ENCODE measurements around the gene POM121. TPM values are rescaled to one million over a fixed set of nuclear protein-coding genes. Genes with fewer than 3 reads are reported as not detected.
"Not testable (repeated sequence)": the region's sequence is repeated elsewhere in the genome, so short reads cannot be mapped to it uniquely, and the experiment has no call there.

POM121 gene
- total and polyA plus RNA-seq, 2 donors (not counting 3 experiments of a cell fraction or from before 2014, with no cell fraction given), result 12.3 to 47.8 TPM

GRCh38 chr7:72908422-72908821 lies 16.5 kb upstream of the POM121 start:
- BruUV-seq (replicated peaks); DNase-seq (ENCODE audit: low read depth, low spot score); H3K4me3 ChIP-seq (replicated peaks in 1 of 3; ENCODE audit: insufficient read depth in 1 of 3, low read depth in 1 of 3, low read length in 3 of 3); H4K20me1 ChIP-seq (replicated peaks; ENCODE audit: control insufficient read depth, extremely low read depth, insufficient read depth, low read length); H3K4me2 ChIP-seq (ENCODE audit: insufficient read depth, low read length); H3K27ac ChIP-seq (ENCODE audit: insufficient read depth, low read depth, low read length); intact Hi-C loops (cut with micrococcal nuclease); H3K4me1 ChIP-seq (ENCODE audit: control insufficient read depth, extremely low read depth, insufficient read depth, low read length); H3K27me3 ChIP-seq (ENCODE audit: control insufficient read depth in 2 of 2, insufficient read depth in 2 of 2, low read length in 2 of 2); H3K9me3 ChIP-seq (replicated peaks; ENCODE audit: control insufficient read depth, insufficient read depth, low read length); FAIRE-seq; CTCF ChIA-PET; H3K36me3 ChIP-seq (ENCODE audit: control insufficient read depth in 2 of 2, extremely low read depth in 1 of 2, insufficient read depth in 2 of 2, low read length in 2 of 2); H3K9ac ChIP-seq (replicated peaks; ENCODE audit: extremely low read depth, insufficient read depth, low read length); H2AFZ ChIP-seq (ENCODE audit: low read depth, low read length); dilution Hi-C loops (cut with MboI; ENCODE audit: extremely low pct_ligation_motif_present, low sequenced_read_pairs); H3K9me1 ChIP-seq (replicated peaks; ENCODE audit: control insufficient read depth, extremely low read depth, insufficient read depth, low read length); POLR2A ChIA-PET: not testable (repeated sequence)
- peaks cover 12% of the 10 kb centered on the region for H3K79me2 ChIP-seq (ENCODE audit: control insufficient read depth, insufficient read depth, low read length)

- CTCF ChIA-PET, result not testable (repeated sequence)
These were observed 13.5 kb upstream of the POM121 start for GRCh38 chr7:72911395-72911794.

GRCh38 chr7:72913750-72914149 lies 11.1 kb upstream of the POM121 start:
- intact Hi-C loops (cut with micrococcal nuclease), result loop anchor here (2.0 kb wide), 1 partner anchor 85 kb away; the partner anchor contains the start of gene TYW1B
- H3K4me2 ChIP-seq (ENCODE audit: insufficient read depth, low read length); H3K9ac ChIP-seq (replicated peaks; ENCODE audit: extremely low read depth, insufficient read depth, low read length); H3K27me3 ChIP-seq (ENCODE audit: control insufficient read depth in 2 of 2, insufficient read depth in 2 of 2, low read length in 2 of 2); H3K4me1 ChIP-seq (ENCODE audit: control insufficient read depth, extremely low read depth, insufficient read depth, low read length); H3K4me3 ChIP-seq (replicated peaks in 1 of 3; ENCODE audit: insufficient read depth in 1 of 3, low read depth in 1 of 3, low read length in 3 of 3); H2AFZ ChIP-seq (ENCODE audit: low read depth, low read length); DNase-seq (ENCODE audit: low read depth, low spot score); H3K9me3 ChIP-seq (replicated peaks; ENCODE audit: control insufficient read depth, insufficient read depth, low read length); H3K79me2 ChIP-seq (ENCODE audit: control insufficient read depth, insufficient read depth, low read length); BruUV-seq (replicated peaks); FAIRE-seq; H3K27ac ChIP-seq (ENCODE audit: insufficient read depth, low read depth, low read length); H3K9me1 ChIP-seq (replicated peaks; ENCODE audit: control insufficient read depth, extremely low read depth, insufficient read depth, low read length); CTCF ChIA-PET; dilution Hi-C loops (cut with MboI; ENCODE audit: extremely low pct_ligation_motif_present, low sequenced_read_pairs); H4K20me1 ChIP-seq (replicated peaks; ENCODE audit: control insufficient read depth, extremely low read depth, insufficient read depth, low read length); H3K36me3 ChIP-seq (ENCODE audit: control insufficient read depth in 2 of 2, extremely low read depth in 1 of 2, insufficient read depth in 2 of 2, low read length in 2 of 2); POLR2A ChIA-PET: not testable (repeated sequence)

More at GRCh38 chr7:72911395-72911794, 13.5 kb upstream of the POM121 start:
- H3K79me2 ChIP-seq (ENCODE audit: control insufficient read depth, insufficient read depth, low read length); H4K20me1 ChIP-seq (replicated peaks; ENCODE audit: control insufficient read depth, extremely low read depth, insufficient read depth, low read length); H3K9me3 ChIP-seq (replicated peaks; ENCODE audit: control insufficient read depth, insufficient read depth, low read length); intact Hi-C loops (cut with micrococcal nuclease); dilution Hi-C loops (cut with MboI; ENCODE audit: extremely low pct_ligation_motif_present, low sequenced_read_pairs); DNase-seq (ENCODE audit: low read depth, low spot score); H3K27me3 ChIP-seq (ENCODE audit: control insufficient read depth in 2 of 2, insufficient read depth in 2 of 2, low read length in 2 of 2); H3K4me1 ChIP-seq (ENCODE audit: control insufficient read depth, extremely low read depth, insufficient read depth, low read length); H3K27ac ChIP-seq (ENCODE audit: insufficient read depth, low read depth, low read length); FAIRE-seq; H3K4me2 ChIP-seq (ENCODE audit: insufficient read depth, low read length); BruUV-seq (replicated peaks); POLR2A ChIA-PET; H3K9ac ChIP-seq (replicated peaks; ENCODE audit: extremely low read depth, insufficient read depth, low read length); H3K36me3 ChIP-seq (ENCODE audit: control insufficient read depth in 2 of 2, extremely low read depth in 1 of 2, insufficient read depth in 2 of 2, low read length in 2 of 2); H2AFZ ChIP-seq (ENCODE audit: low read depth, low read length); H3K4me3 ChIP-seq (replicated peaks in 1 of 3; ENCODE audit: insufficient read depth in 1 of 3, low read depth in 1 of 3, low read length in 3 of 3); H3K9me1 ChIP-seq (replicated peaks; ENCODE audit: control insufficient read depth, extremely low read depth, insufficient read depth, low read length): not testable (repeated sequence)
